HS-27A (cell line): ENCODE measurements around the gene PTAFR.

Experiments used
- DNase-seq: peaks from one replicate; pipeline ENCODE4 v3.0.0-alpha.2; 2012; ENCODE audit warnings: low read depth, missing footprints

PTAFR gene

DNA sequence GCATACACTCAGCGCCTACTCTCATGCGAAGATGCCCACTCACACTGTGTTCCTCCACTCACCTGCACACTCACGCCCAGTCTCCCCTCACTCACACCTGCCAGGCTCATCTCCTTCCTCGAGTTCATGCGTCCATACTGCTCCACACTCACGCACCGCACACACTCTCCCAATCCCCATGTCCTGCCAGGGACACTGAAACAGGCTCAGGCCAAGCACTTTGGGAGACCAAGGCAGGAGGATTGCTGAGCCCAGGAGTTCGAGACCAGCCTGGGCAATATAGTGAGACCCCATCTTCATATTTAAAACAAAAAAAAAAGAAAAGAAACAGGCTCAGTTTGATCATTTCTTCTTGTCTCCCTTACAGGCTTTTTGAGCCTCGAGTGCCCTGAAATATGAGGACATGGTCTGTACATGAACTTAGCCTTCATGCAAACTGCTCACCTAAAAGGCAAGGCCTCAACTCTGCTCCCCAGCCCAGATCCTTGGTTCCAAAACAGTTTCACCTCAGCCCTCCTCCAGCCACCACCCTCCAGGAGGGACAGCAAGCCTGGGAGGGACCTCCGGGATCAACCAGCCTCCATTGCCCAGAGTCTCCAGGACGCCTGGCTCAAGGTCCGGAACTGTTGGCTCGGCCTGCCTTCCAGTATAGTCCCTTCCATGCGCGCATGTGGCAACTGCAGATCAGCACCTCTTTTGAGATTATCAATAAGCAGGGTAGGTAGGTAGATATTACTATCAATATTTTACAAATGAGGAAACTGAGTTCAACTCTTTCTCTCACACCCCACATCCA, 2.4 kb upstream of the PTAFR start:
- no peak for DNase-seq

GRCh38 chr1:28175955-28176485, 470 bp downstream of the PTAFR start:
- DNase-seq: no peak

- DNase-seq: no peak
These were observed 2.6 kb downstream of the PTAFR start for GRCh38 chr1:28173980-28174297.

GRCh38 chr1:28173151-28173979, 3.1 kb downstream of the PTAFR start:
- no peak for DNase-seq

DNA sequence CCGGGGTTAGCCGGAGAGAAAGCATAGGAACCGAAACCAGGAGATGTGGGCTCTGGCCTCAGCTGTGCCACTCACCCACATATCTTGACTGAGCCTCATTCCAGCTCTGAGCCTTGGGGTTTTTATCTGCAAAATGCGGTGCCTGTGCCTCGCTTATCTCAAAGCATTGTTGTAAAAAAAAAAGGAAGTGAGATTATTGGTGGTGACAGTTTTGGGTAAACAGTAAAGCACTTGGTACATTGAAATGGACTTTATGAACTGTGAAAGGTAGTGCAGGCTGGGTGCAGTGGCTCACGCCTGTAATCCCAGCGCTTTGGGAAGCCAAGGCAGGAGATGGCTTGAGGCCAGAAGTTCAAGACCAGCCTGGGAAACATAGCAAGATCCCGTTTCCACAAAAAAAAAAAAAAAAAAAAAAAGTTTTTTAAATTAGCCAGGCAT, 3.8 kb downstream of the PTAFR start:
- DNase-seq: no peak

DNA sequence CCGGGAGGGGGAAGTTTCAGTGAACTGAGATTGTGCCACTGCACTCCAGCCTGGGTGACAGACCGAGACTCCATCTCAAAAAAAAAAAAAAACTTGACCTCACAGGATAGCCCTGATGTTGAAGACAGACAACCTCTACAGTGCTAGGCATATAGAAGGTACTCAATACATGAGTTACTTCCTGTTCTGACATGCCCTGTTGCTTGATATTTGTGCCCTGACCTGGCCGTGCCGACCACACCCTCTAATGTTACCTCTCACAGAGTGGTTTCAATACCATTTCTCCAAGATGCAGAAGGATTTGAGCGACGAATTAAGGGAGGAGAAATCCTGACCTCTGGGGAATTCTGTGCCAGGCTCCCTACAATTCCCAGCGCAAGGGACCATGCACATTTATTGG, 5.2 kb downstream of the PTAFR start:
- DNase-seq: no peak

DNA sequence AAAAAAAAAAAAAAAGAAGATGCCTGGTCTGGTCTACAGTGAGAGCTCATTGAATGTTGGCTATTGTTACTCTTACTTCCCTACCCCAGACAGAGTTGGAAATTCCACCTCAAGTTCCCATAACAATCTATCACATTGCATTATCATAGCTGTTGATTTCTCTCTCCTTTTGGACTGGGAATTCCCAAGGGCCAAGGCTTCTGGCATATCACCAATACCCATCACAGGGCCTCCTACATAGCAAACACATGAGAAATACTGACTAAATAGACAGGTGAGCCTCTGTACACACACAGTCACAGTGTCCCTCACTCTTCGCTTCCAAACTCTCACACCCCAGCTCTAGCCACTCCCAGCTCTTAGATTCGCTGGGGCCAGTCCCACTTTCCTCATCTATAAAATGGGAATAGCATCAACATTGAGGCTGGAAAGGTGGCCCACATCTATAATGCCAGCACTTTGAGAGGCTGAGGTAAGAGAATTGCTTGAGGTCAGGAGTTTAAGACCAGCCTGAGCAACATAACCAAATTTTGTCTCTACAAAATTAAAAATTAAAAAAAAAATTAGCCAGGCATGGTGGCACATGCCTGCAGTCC, 6.4 kb downstream of the PTAFR start:
- DNase-seq: no peak

- no peak for DNase-seq
These were observed 12.9 kb downstream of the PTAFR start for GRCh38 chr1:28163496-28164161.

DNA sequence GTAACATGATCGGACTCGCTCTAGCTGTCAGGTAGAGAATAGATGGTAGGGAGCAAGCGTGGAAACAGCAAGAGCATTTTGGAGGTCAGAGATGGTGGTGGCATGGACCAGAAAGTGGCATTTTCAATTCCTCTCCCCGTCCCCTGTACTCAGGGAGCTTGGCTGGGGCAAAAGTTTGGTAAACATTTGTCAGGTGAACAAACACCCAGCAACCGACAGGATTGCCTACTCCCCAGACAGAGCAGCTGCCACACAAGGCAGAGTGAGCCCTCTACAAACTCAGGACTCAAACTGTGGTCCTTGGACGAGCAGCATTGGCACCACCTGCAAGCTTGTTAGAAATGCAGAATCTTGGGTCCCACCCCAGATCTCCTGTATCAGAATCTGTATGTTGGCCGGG, 14.3 kb downstream of the PTAFR start:
- DNase-seq: no peak

GRCh38 chr1:28161751-28162150, 14.7 kb downstream of the PTAFR start:
- no peak for DNase-seq

DNA sequence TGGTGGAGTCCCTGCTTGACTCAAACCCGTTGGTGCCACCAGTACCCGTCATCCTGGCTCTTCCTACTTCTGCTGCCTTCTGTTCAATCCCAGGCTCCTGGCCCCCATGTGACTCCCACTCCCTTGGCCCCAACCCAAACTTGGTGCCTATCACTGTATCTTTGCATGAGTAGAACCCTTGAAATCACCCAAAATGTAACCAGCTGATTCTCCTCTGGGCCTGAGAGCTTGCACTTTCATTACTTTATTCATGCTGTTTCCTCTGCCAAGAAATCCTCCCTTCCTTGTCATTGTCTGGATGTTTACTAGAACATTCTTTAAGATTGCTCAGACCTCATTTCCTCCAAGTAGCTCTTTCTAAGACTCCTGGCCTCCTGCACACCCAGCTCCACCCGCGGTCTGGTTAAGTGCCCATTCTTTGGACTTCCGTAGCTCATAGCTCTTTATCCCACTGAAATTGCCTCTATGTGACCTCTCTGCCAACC, 15.7 kb downstream of the PTAFR start:
- DNase-seq: no peak

- DNase-seq: no peak
These were observed 16.8 kb downstream of the PTAFR start for GRCh38 chr1:28159680-28160079.

DNA sequence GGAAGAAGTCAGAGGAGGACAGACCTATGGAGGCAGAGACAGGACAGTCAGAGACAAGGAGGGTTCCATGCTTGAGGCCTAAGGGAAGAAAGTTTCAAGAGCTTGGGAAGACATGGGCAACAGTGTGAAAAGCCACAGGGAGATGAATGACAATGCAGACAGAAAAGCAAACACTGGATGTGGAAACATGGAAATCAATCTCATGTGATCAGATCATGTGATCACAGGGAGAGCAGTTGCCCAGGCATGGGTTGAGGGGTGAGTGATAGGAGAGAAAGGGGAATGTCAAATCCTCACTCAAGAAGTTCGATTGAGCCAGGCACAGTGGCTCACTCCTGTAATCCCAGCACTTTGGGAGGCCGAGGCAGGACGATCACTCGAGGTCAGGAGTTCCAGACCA, 17.2 kb downstream of the PTAFR start:
- no peak for DNase-seq

GRCh38 chr1:28157894-28158293, 18.6 kb downstream of the PTAFR start:
- DNase-seq: no peak

GRCh38 chr1:28156821-28157220, 19.7 kb downstream of the PTAFR start:
- no peak for DNase-seq

DNA sequence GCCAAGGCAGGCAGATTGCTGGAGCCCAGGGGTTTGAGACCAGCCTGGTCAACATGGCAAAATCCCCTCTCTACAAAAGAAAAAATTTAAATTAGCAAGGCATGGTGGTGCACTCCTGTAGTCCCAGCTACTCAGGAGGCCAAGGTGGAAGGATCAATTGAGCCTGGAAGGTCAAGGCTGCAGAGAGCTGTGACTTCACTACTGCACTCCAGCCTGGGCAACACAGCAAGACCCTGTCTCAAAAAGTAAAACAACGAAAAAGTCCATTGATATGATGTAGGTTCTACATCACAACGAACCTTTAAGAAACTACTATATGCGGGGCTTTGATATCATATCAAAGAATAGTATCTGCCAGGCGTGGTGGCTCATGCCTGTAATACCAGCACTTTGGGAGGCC, 20.9 kb downstream of the PTAFR start:
- DNase-seq: no peak

DNA sequence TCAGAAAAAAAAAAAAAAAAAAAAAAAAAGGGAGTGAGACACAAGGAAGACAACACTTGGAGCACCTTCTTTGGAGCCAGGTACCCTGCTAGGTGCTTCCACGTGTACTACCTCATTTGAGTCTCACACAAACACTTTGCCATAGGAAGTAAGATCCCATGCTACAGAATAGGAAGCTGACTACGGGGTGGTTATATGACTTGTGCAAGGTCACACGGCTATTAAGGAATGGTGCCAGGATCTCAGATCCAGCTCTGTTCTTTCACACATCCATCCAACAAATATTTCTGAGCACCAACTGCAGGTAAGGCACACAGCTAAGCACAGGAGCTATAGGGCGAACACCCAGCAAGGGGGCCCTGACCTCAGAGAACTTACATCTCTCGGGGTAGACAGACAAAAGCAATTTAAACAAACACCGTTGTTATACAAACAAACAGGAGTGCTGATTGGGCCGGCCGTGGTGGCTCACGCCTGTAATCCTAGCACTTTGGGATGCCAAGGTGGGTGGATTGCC, 22.4 kb downstream of the PTAFR start:
- DNase-seq: no peak

- DNase-seq: no peak
These were observed 26.2 kb downstream of the PTAFR start for GRCh38 chr1:28150125-28150780.

GRCh38 chr1:28148880-28149195, 27.7 kb downstream of the PTAFR start:
- no peak for DNase-seq

DNA sequence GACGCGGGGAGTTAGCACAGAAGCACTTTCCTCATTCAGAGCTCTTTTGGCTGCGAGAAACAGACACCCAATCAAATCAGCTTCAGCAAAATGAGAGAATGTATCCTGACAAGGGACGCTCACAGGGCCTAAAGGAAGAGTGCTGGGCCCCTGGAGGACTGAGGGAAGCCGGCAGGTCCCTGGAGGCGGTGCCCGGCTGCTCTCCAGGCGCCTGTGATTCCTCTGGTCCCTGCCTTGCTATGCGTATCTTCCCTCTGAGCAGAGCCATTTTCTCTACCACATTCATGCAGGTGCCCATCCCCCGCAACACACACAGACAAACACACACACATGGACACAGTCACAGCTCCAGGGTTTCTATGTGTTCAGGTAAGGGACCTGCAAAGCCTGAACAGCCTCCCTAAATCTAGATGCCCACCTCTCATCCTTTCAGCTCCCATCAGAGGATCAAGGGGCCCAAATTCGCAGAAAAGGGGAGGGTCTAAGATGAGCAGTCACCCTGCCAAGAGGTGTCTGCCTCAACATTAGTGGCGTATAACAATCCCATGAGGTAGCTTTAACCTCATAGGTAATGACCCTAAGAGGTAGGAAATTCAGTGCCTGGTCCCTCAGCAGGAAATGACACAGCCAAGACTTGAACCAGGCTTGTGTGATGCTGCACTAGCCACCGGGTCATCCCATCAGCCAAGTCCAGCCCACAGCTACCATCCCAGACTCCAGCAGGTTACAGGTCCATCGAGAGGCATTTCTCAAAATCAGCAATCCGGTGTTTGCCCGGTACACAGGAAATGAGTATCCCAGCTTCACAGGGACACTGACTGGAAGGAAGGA, 29.0 kb downstream of the PTAFR start:
- no peak for DNase-seq

DNA sequence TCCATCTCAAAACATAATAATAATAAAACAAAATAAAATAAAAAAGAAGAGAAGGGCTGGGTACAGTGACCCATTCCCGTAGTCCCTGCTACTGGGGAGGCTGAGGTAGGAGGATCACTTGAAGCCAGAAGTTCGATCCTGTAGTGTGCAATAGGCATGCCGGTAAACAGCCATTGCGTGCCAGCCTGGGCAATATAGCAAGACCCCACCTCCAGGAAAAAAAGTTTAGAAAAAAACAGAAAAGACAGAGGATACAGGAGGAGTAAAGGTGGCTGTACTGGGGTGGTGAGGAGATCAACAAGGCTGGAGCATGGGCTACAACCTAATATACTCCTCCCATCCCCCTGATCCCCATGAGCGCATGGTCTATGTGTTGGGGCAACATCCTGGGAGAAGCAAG, 30.8 kb downstream of the PTAFR start:
- DNase-seq: no peak
